SK-N-MC (cell line): ENCODE data around the gene LRRC4C.
"Not testable (repeated sequence)": the region's sequence is repeated elsewhere in the genome, so short reads cannot be mapped to it uniquely, and the experiment has no call there.

Experiments
- DNase-seq: peaks from one replicate; pipeline ENCODE4 v3.0.0-alpha.2; 2011; ENCODE audit warnings: low read depth, low spot score
- H3K27ac ChIP-seq: fragments of 200-600 bp; sonication (generic); 2 replicates; pipeline ENCODE4 v1.5.1; 2016; ENCODE audit warnings: mixed run types
- H3K36me3 ChIP-seq: fragments of 200-600 bp; sonication (generic); 2 replicates; pipeline ENCODE4 v1.6.1; 2017; ENCODE audit warnings: antibody characterized with exemption, low read length, mixed read lengths; ENCODE audit not compliant: insufficient read depth
- H3K4me3 ChIP-seq: fragments of 200-600 bp; sonication (generic); 2 replicates; pipeline ENCODE4 v1.5.1; 2016
- H3K9ac ChIP-seq: fragments of 200-600 bp; sonication (generic); 2 replicates; pipeline ENCODE4 v1.8.0; 2017; ENCODE audit warnings: mixed run types, mixed read lengths; ENCODE audit not compliant: insufficient read length
- H3K9me3 ChIP-seq: fragments of 200-600 bp; sonication (generic); 2 replicates; pipeline ENCODE4 v1.6.1; 2017; ENCODE audit warnings: low read depth, mild to moderate bottlenecking, antibody characterized with exemption, low read length, moderate library complexity, mixed read lengths
- EZH2 ChIP-seq: fragments of 200-600 bp; sonication (generic); IDR thresholded peaks from one replicate; pipeline ENCODE4 v1.6.1; 2017; ENCODE audit warnings: antibody characterized with exemption
- FOXP2 ChIP-seq: optimal IDR thresholded peaks from 2 replicates; pipeline ENCODE3; 2011; ENCODE audit warnings: mild to moderate bottlenecking, moderate library complexity; ENCODE audit not compliant: insufficient read depth; ENCODE audit errors: extremely low read length, control extremely low read depth
- POLR2AphosphoS5 ChIP-seq: IDR thresholded peaks from 2 replicates; pipeline ENCODE4 v1.6.1; 2012; ENCODE audit warnings: mild to moderate bottlenecking, low read depth, low read length, borderline replicate concordance

LRRC4C gene

GRCh38 chr11:40215556-40215955, 1243.9 kb downstream of the LRRC4C start:
- H3K9me3 ChIP-seq = no peaks in the 10 kb centered on the region
- H3K4me3 ChIP-seq = no peak overlapping the region
- no peak for DNase-seq
- no peak for TF ChIP-seq EZH2
- no peak for TF ChIP-seq POLR2AphosphoS5
- TF ChIP-seq FOXP2 = no peak
- H3K27ac ChIP-seq = peak overlapping the region; percentile 44; the same call in 1 of the 2 replicates
- no peak overlapping the region for H3K9ac ChIP-seq
- H3K36me3 ChIP-seq = no peaks in the 10 kb centered on the region

- Histone ChIP-seq H3K36me3 (no peaks in the 10 kb centered on the region), H3K9me3 (no peaks in the 10 kb centered on the region), H3K4me3 (no peak overlapping the region), H3K9ac (no peak overlapping the region), H3K27ac (no peak overlapping the region)
- TF ChIP-seq EZH2 (no peak), POLR2AphosphoS5 (no peak), FOXP2 (no peak)
- no peak for DNase-seq
These were observed 1252.0 kb downstream of the LRRC4C start for GRCh38 chr11:40207416-40207815.

- no peak overlapping the region for H3K9ac ChIP-seq
- TF ChIP-seq POLR2AphosphoS5 (no peak), FOXP2 (no peak), EZH2 (no peak)
- DNase-seq = no peak
These were observed 1255.2 kb downstream of the LRRC4C start for GRCh38 chr11:40204228-40204627.

GRCh38 chr11:40203606-40204005, 1255.8 kb downstream of the LRRC4C start:
- no peaks in the 10 kb centered on the region for H3K36me3 ChIP-seq
- DNase-seq = no peak
- TF ChIP-seq POLR2AphosphoS5 (no peak), EZH2 (no peak)
- no peak overlapping the region for H3K9ac ChIP-seq
- no peaks in the 10 kb centered on the region for H3K9me3 ChIP-seq
- H3K27ac ChIP-seq = no peak overlapping the region; the same call in 1 of the 2 replicates
- no peak overlapping the region for H3K4me3 ChIP-seq

More at GRCh38 chr11:40204228-40204627, 1255.2 kb downstream of the LRRC4C start:
- Histone ChIP-seq H3K9me3 (no peaks in the 10 kb centered on the region), H3K27ac (no peak overlapping the region), H3K4me3 (no peak overlapping the region), H3K36me3 (no peaks in the 10 kb centered on the region)

- H3K9ac ChIP-seq = no peak overlapping the region
- no peak overlapping the region for H3K27ac ChIP-seq
- TF ChIP-seq FOXP2 = no peak
- no peak for TF ChIP-seq POLR2AphosphoS5
- no peak for TF ChIP-seq EZH2
- no peak overlapping the region for H3K4me3 ChIP-seq
- no peaks in the 10 kb centered on the region for H3K9me3 ChIP-seq
- no peak for DNase-seq
- no peaks in the 10 kb centered on the region for H3K36me3 ChIP-seq
These were observed 1256.7 kb downstream of the LRRC4C start for GRCh38 chr11:40202589-40203270.

GRCh38 chr11:40192590-40192989, 1266.9 kb downstream of the LRRC4C start:
- H3K36me3 ChIP-seq, H3K27ac ChIP-seq, H3K4me3 ChIP-seq, H3K9me3 ChIP-seq, H3K9ac ChIP-seq, DNase-seq: not testable (repeated sequence)

GRCh38 chr11:40190294-40190693, 1269.2 kb downstream of the LRRC4C start:
- no peak overlapping the region for H3K27ac ChIP-seq
- H3K9ac ChIP-seq = no peak overlapping the region
- H3K9me3 ChIP-seq = no peaks in the 10 kb centered on the region
- no peak overlapping the region for H3K4me3 ChIP-seq
- DNase-seq = no peak
- no peaks in the 10 kb centered on the region for H3K36me3 ChIP-seq
- TF ChIP-seq FOXP2 (no peak), EZH2 (no peak), POLR2AphosphoS5 (no peak)

- Histone ChIP-seq H3K36me3 (no peaks in the 10 kb centered on the region), H3K9ac (no peak overlapping the region), H3K4me3 (no peak overlapping the region), H3K27ac (no peak overlapping the region), H3K9me3 (no peaks in the 10 kb centered on the region)
- DNase-seq = no peak
- no peak for TF ChIP-seq FOXP2
- no peak for TF ChIP-seq POLR2AphosphoS5
- no peak for TF ChIP-seq EZH2
These were observed 1270.6 kb downstream of the LRRC4C start for GRCh38 chr11:40188848-40189247.

- no peak for DNase-seq
- Histone ChIP-seq H3K27ac (no peak overlapping the region), H3K4me3 (no peak overlapping the region), H3K9me3 (no peaks in the 10 kb centered on the region), H3K9ac (no peak overlapping the region), H3K36me3 (no peaks in the 10 kb centered on the region)
- no peak for TF ChIP-seq FOXP2
- TF ChIP-seq EZH2 = no peak
- no peak for TF ChIP-seq POLR2AphosphoS5
These were observed 1272.2 kb downstream of the LRRC4C start for GRCh38 chr11:40187295-40187694.
